Natural killer cell (primary cell): ENCODE data around the gene SLC8A1. TPM values are rescaled to one million over a fixed set of nuclear protein-coding genes. Genes with fewer than 3 reads are reported as not detected.

ENCODE experiments used
- ATAC-seq, 3 donors: fragments of 150-1000 bp in 2 of 3; fragments of 200-7000 bp in 1 of 3; cut with Tn5 transposase; 1 replicate in 1 of 3; 2 replicates in 2 of 3; pipeline ENCODE4 v1.10.0; 2021; ENCODE audit warnings: mild to moderate bottlenecking in 2 of 3, moderate library complexity in 2 of 3
- DNase-seq, 2 donors: peaks; one replicate each; pipeline versions ENCODE4 v3.0.0 to v3.0.0-alpha.2; 2013 to 2021; ENCODE audit warnings: mixed read lengths in 1 of 2
- H3K27ac ChIP-seq: one replicate; pipeline ENCODE4 v1.5.1; 2013; ENCODE audit warnings: mild to moderate bottlenecking, low read length
- H3K27me3 ChIP-seq: one replicate; pipeline ENCODE4 v1.6.1; 2013; ENCODE audit warnings: low read length; ENCODE audit not compliant: control insufficient read depth, insufficient read depth
- H3K36me3 ChIP-seq: one replicate; pipeline ENCODE4 v1.6.1; 2013; ENCODE audit warnings: low read length; ENCODE audit not compliant: control insufficient read depth, insufficient read depth
- H3K4me1 ChIP-seq: one replicate; pipeline ENCODE4 v1.6.1; 2013; ENCODE audit warnings: low read length; ENCODE audit not compliant: control insufficient read depth, insufficient read depth
- H3K4me3 ChIP-seq: one replicate; pipeline ENCODE4 v1.5.1; 2013; ENCODE audit warnings: low read length
- H3K9me3 ChIP-seq: one replicate; pipeline ENCODE4 v1.6.1; 2013; ENCODE audit warnings: low read length; ENCODE audit not compliant: control insufficient read depth, insufficient read depth
- H3K27ac Mint-ChIP-seq, 2 donors: one replicate each; pipeline ENCODE4 v1.8.0; 2022; ENCODE audit warnings: mild to moderate bottlenecking in 2 of 2, mixed read lengths in 2 of 2, moderate library complexity in 1 of 2
- H3K27me3 Mint-ChIP-seq, 2 donors: one replicate each; pipeline ENCODE4 v1.8.0; 2022; ENCODE audit warnings: low read depth in 2 of 2, mixed read lengths in 2 of 2
- H3K36me3 Mint-ChIP-seq: one replicate; pipeline ENCODE4 v1.8.0; 2022; ENCODE audit warnings: mixed read lengths
- H3K4me1 Mint-ChIP-seq, 2 donors: one replicate each; pipeline ENCODE4 v1.8.0; 2022; ENCODE audit warnings: mixed read lengths in 2 of 2
- H3K4me3 Mint-ChIP-seq: one replicate; pipeline ENCODE4 v1.8.0; 2022; ENCODE audit warnings: mild to moderate bottlenecking, moderate library complexity, mixed read lengths
- H3K9me3 Mint-ChIP-seq, 2 donors: one replicate each; pipeline ENCODE4 v1.8.0; 2022; ENCODE audit warnings: mixed read lengths in 2 of 2
- CTCF ChIP-seq: fragments of 200-600 bp; IDR thresholded peaks from one replicate; pipeline ENCODE4 v1.8.0; 2022; ENCODE audit warnings: antibody characterized with exemption
- WGBS: methylation state at CpG from one replicate; pipeline ENCODE4 v1.1.7; 2013; ENCODE audit warnings: missing lambda C conversion rate; ENCODE audit not compliant: insufficient coverage; 5-methylcytosine and 5-hydroxymethylcytosine counted together
- intact Hi-C: fragments of 100-400 bp; cut with micrococcal nuclease; formaldehyde crosslinking; loops from one replicate; pipeline ENCODE4 v1.14.2; 2022
- total RNA-seq, 4 donors: library from RNA; stranded (reverse); fragments of 120-200 nt in 1 of 4; gene quantifications; one replicate each; pipeline versions ENCODE4 v1.2.3 to v1.2.4, GENCODE V29; 2013 to 2022

SLC8A1 gene
- total RNA-seq, 3 donors from 2014 or later (not counting 1 experiment from before 2014, with no cell fraction given): 1.4 to 4.7 (median 3.6) TPM

- Mint-ChIP-seq H3K27me3 (peaks cover 19 to 29% of the 10 kb centered on the region in 2 donors), H3K4me1 (peaks cover 6% of the 10 kb centered on the region in 2 donors), H3K36me3 (peaks cover 7% of the 10 kb centered on the region), H3K4me3 (no peak overlapping the region), H3K27ac (no peak overlapping the region), H3K9me3 (peaks cover 2% of the 10 kb centered on the region in 2 donors)
- Histone ChIP-seq H3K27me3 (peaks cover 7% of the 10 kb centered on the region), H3K9me3 (no peaks in the 10 kb centered on the region), H3K4me3 (no peak overlapping the region), H3K36me3 (no peaks in the 10 kb centered on the region), H3K4me1 (peaks cover 8% of the 10 kb centered on the region), H3K27ac (no peak overlapping the region)
- 12% methylated on average over 2 of the region's 3 CpGs for WGBS
- TF ChIP-seq CTCF: no peak
- peak in 1 of 2 donors; percentile 6 for DNase-seq
- intact Hi-C loops: no loop called here
- no peak for ATAC-seq
These were observed 3.3 kb downstream of the SLC8A1 start for GRCh38 chr2:40448476-40449079.

- Histone ChIP-seq H3K27ac (no peak overlapping the region), H3K9me3 (no peaks in the 10 kb centered on the region), H3K4me1 (no peaks in the 10 kb centered on the region), H3K4me3 (no peak overlapping the region), H3K36me3 (no peaks in the 10 kb centered on the region), H3K27me3 (peaks cover 2% of the 10 kb centered on the region)
- Mint-ChIP-seq H3K27ac (no peak overlapping the region), H3K4me1 (no peaks in the 10 kb centered on the region), H3K36me3 (no peaks in the 10 kb centered on the region), H3K4me3 (no peak overlapping the region), H3K9me3 (peaks cover 0 to 4% of the 10 kb centered on the region in 2 donors), H3K27me3 (peaks cover 2 to 3% of the 10 kb centered on the region in 2 donors)
- no peak for TF ChIP-seq CTCF
- ATAC-seq (no peak), DNase-seq (no peak)
- intact Hi-C loops: no loop called here
These were observed 6.4 kb downstream of the SLC8A1 start for GRCh38 chr2:40445467-40445866.

GRCh38 chr2:40440835-40441234, 11.1 kb downstream of the SLC8A1 start:
- intact Hi-C loops: no loop called here
- Histone ChIP-seq H3K9me3 (no peaks in the 10 kb centered on the region), H3K4me3 (no peak overlapping the region), H3K36me3 (no peaks in the 10 kb centered on the region), H3K27me3 (no peaks in the 10 kb centered on the region), H3K4me1 (no peaks in the 10 kb centered on the region), H3K27ac (no peak overlapping the region)
- Mint-ChIP-seq H3K36me3 (no peaks in the 10 kb centered on the region), H3K9me3 (peaks cover 2 to 9% of the 10 kb centered on the region in 2 donors), H3K4me1 (no peaks in the 10 kb centered on the region), H3K27ac (no peak overlapping the region), H3K4me3 (no peak overlapping the region), H3K27me3 (peaks cover 0 to 3% of the 10 kb centered on the region in 2 donors)
- no peak for TF ChIP-seq CTCF
- ATAC-seq: no peak
- no CpG with 5 or more reads among the region's 1 CpG for whole genome bisulfite sequencing
- DNase-seq: no peak

- H3K4me1 ChIP-seq: no peaks in the 10 kb centered on the region
- no peaks in the 10 kb centered on the region for H3K27me3 ChIP-seq
- no peaks in the 10 kb centered on the region for H3K36me3 ChIP-seq
- H3K4me1 Mint-ChIP-seq: no peaks in the 10 kb centered on the region
- H3K36me3 Mint-ChIP-seq: no peaks in the 10 kb centered on the region
- H3K27ac ChIP-seq: no peak overlapping the region
- intact Hi-C loops: no loop called here
- H3K27ac Mint-ChIP-seq: no peak overlapping the region
- H3K9me3 ChIP-seq: no peaks in the 10 kb centered on the region
- no peak for TF ChIP-seq CTCF
- H3K27me3 Mint-ChIP-seq: peaks cover 0 to 3% of the 10 kb centered on the region in 2 donors
- no peak overlapping the region for H3K4me3 Mint-ChIP-seq
- ATAC-seq (no peak), DNase-seq (no peak)
- peaks cover 2 to 11% of the 10 kb centered on the region in 2 donors for H3K9me3 Mint-ChIP-seq
- H3K4me3 ChIP-seq: no peak overlapping the region
These were observed 12.4 kb downstream of the SLC8A1 start for GRCh38 chr2:40439473-40439872.
